Vagina (tissue), 2 donors: ENCODE measurements around the gene MRPL1. TPM values are rescaled to one million over a fixed set of nuclear protein-coding genes. Genes with fewer than 3 reads are reported as not detected.
A peak's percentile ranks its signal among the peaks of the same experiment; 100 is the strongest.

Experiments
- DNase-seq, 2 donors: peaks; one replicate each; pipeline ENCODE4 v3.0.0-alpha.2; 2017; ENCODE audit errors: extremely low spot score in 2 of 2
- H3K27ac ChIP-seq: fragments of 200-600 bp; sonication (generic); one replicate; pipeline ENCODE4 v1.5.1; 2019
- H3K27me3 ChIP-seq: fragments of 200-600 bp; sonication (generic); one replicate; pipeline ENCODE4 v1.5.1; 2019
- H3K36me3 ChIP-seq, 2 donors: fragments of 200-600 bp; sonication (generic); one replicate each; pipeline ENCODE4 v1.5.1; 2017 to 2019
- H3K4me1 ChIP-seq: fragments of 200-600 bp; sonication (generic); one replicate; pipeline ENCODE4 v1.5.1; 2019
- H3K4me3 ChIP-seq, 2 donors: fragments of 200-600 bp; sonication (generic); 1 replicate in 1 of 2; 2 replicates in 1 of 2; pipeline ENCODE4 v1.5.1; 2016 to 2019
- H3K9me3 ChIP-seq: fragments of 200-600 bp; sonication (generic); one replicate; pipeline ENCODE4 v1.5.1; 2019
- POLR2A ChIP-seq, 2 donors: fragments of 450-650 bp; IDR thresholded peaks; one replicate each; pipeline ENCODE4 v1.6.1; 2017; ENCODE audit warnings: antibody characterized with exemption in 2 of 2, mild to moderate bottlenecking in 2 of 2, moderate library complexity in 2 of 2
- POLR2AphosphoS5 ChIP-seq, 2 donors: sonication (generic); formaldehyde crosslinking; IDR thresholded peaks; one replicate each; pipeline ENCODE4 v1.9.0; 2017; ENCODE audit warnings: antibody characterized with exemption in 2 of 2, mild to moderate bottlenecking in 2 of 2, low read depth in 1 of 2; ENCODE audit not compliant: insufficient read depth in 1 of 2
- intact Hi-C: fragments of 100-400 bp; cut with DNase I; formaldehyde crosslinking; loops from one replicate; pipeline ENCODE4 v1.15.1; 2023
- total RNA-seq: library from RNA; depleted of rRNA; stranded (reverse); fragments of >200 nt; gene quantifications from one replicate; pipeline ENCODE4 v1.2.3, GENCODE V29; 2016
- TF ChIP-seq, protein P1 (sequence below), 3 experiments: fragments of 450-650 bp in 2 of 3; fragments of 200-600 bp in 1 of 3; sonication (generic) in 1 of 3; IDR thresholded peaks; one replicate each; pipeline ENCODE4 v1.5.1; 2017 to 2019; ENCODE audit warnings: antibody characterized with exemption in 3 of 3, mild to moderate bottlenecking in 2 of 3, moderate library complexity in 2 of 3

MRPL1 gene
- total RNA-seq, 1 donor from 2014 or later, result 20.1 TPM

GRCh38 chr4:77990456-77990855, 127.8 kb downstream of the MRPL1 start:
- Histone ChIP-seq H3K27me3 (no peaks in the 10 kb centered on the region), H3K4me3 (no peak overlapping the region), H3K4me1 (no peaks in the 10 kb centered on the region), H3K9me3 (no peaks in the 10 kb centered on the region), H3K36me3 (no peaks in the 10 kb centered on the region), H3K27ac (no peak overlapping the region)
- intact Hi-C loops, result no loop called here
- DNase-seq, result no peak
- no peak for TF ChIP-seq POLR2AphosphoS5 (IDR thresholded peaks at IDR 0.05; ENCODE audit: insufficient read depth in 1 of 2, low read depth in 1 of 2)
- no peak for TF ChIP-seq POLR2A (IDR thresholded peaks at IDR 0.05)
- TF ChIP-seq, protein P1, sequence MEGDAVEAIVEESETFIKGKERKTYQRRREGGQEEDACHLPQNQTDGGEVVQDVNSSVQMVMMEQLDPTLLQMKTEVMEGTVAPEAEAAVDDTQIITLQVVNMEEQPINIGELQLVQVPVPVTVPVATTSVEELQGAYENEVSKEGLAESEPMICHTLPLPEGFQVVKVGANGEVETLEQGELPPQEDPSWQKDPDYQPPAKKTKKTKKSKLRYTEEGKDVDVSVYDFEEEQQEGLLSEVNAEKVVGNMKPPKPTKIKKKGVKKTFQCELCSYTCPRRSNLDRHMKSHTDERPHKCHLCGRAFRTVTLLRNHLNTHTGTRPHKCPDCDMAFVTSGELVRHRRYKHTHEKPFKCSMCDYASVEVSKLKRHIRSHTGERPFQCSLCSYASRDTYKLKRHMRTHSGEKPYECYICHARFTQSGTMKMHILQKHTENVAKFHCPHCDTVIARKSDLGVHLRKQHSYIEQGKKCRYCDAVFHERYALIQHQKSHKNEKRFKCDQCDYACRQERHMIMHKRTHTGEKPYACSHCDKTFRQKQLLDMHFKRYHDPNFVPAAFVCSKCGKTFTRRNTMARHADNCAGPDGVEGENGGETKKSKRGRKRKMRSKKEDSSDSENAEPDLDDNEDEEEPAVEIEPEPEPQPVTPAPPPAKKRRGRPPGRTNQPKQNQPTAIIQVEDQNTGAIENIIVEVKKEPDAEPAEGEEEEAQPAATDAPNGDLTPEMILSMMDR (IDR thresholded peaks at IDR 0.05), result no peak

- H3K4me3 ChIP-seq, result no peak overlapping the region
- DNase-seq, result no peak
- no peaks in the 10 kb centered on the region for H3K9me3 ChIP-seq
- no peaks in the 10 kb centered on the region for H3K27me3 ChIP-seq
- no peaks in the 10 kb centered on the region for H3K36me3 ChIP-seq
- TF ChIP-seq POLR2AphosphoS5 (IDR thresholded peaks at IDR 0.05; ENCODE audit: insufficient read depth in 1 of 2, low read depth in 1 of 2) (no peak), POLR2A (IDR thresholded peaks at IDR 0.05) (no peak)
- TF ChIP-seq, protein P1 (IDR thresholded peaks at IDR 0.05), result no peak
- intact Hi-C loops, result no loop called here
- H3K27ac ChIP-seq, result no peak overlapping the region
- no peaks in the 10 kb centered on the region for H3K4me1 ChIP-seq
Observed at GRCh38 chr4:77990904-77991358, 128.3 kb downstream of the MRPL1 start.

GRCh38 chr4:77992581-77992980, 130.0 kb downstream of the MRPL1 start:
- Histone ChIP-seq H3K36me3 (no peaks in the 10 kb centered on the region), H3K9me3 (no peaks in the 10 kb centered on the region), H3K4me1 (no peaks in the 10 kb centered on the region), H3K27ac (no peak overlapping the region), H3K27me3 (no peaks in the 10 kb centered on the region), H3K4me3 (no peak overlapping the region)
- no peak for TF ChIP-seq POLR2AphosphoS5 (IDR thresholded peaks at IDR 0.05; ENCODE audit: insufficient read depth in 1 of 2, low read depth in 1 of 2)
- no peak for TF ChIP-seq POLR2A (IDR thresholded peaks at IDR 0.05)
- TF ChIP-seq, protein P1 (IDR thresholded peaks at IDR 0.05), result no peak
- no peak for DNase-seq
- intact Hi-C loops, result no loop called here

- no peaks in the 10 kb centered on the region for H3K36me3 ChIP-seq
- H3K4me1 ChIP-seq, result no peaks in the 10 kb centered on the region
- no peak for DNase-seq
- TF ChIP-seq POLR2A (IDR thresholded peaks at IDR 0.05) (no peak), POLR2AphosphoS5 (IDR thresholded peaks at IDR 0.05; ENCODE audit: insufficient read depth in 1 of 2, low read depth in 1 of 2) (no peak)
- TF ChIP-seq, protein P1 (IDR thresholded peaks at IDR 0.05), result peak in 2 of 3 experiments; percentile 34 to 35
- no peak overlapping the region for H3K27ac ChIP-seq
- H3K9me3 ChIP-seq, result no peaks in the 10 kb centered on the region
- intact Hi-C loops, result no loop called here
- no peaks in the 10 kb centered on the region for H3K27me3 ChIP-seq
- H3K4me3 ChIP-seq, result no peak overlapping the region
Observed at GRCh38 chr4:77994194-77994721, 131.6 kb downstream of the MRPL1 start.

GRCh38 chr4:77996076-77996475, 133.4 kb downstream of the MRPL1 start:
- H3K27ac ChIP-seq, result no peak overlapping the region
- TF ChIP-seq POLR2A (IDR thresholded peaks at IDR 0.05) (no peak), POLR2AphosphoS5 (IDR thresholded peaks at IDR 0.05; ENCODE audit: insufficient read depth in 1 of 2, low read depth in 1 of 2) (no peak)
- TF ChIP-seq, protein P1 (IDR thresholded peaks at IDR 0.05), result no peak
- DNase-seq, result no peak
- H3K36me3 ChIP-seq, result no peaks in the 10 kb centered on the region
- H3K9me3 ChIP-seq, result no peaks in the 10 kb centered on the region
- H3K4me1 ChIP-seq, result no peaks in the 10 kb centered on the region
- no peak overlapping the region for H3K4me3 ChIP-seq
- intact Hi-C loops, result no loop called here
- no peaks in the 10 kb centered on the region for H3K27me3 ChIP-seq
